AG09319 (cell line): Measurements from ENCODE around the gene PLBD2.

ENCODE experiments used
- DNase-seq: peaks from one replicate; pipeline ENCODE4 v3.0.0-alpha.2; 2010; ENCODE audit warnings: low read depth; ENCODE audit errors: extremely low read depth
- CTCF ChIP-seq: IDR thresholded peaks from 2 replicates; pipeline ENCODE4 v1.5.1; 2011; ENCODE audit warnings: low read depth, mild to moderate bottlenecking, inconsistent platforms, low read length, moderate library complexity

PLBD2 gene

GRCh38 chr12:113413488-113413939 is 55.1 kb downstream of the PLBD2 start:
- TF ChIP-seq CTCF: no peak
- no peak for DNase-seq

- no peak for TF ChIP-seq CTCF
- DNase-seq: no peak
Observed at GRCh38 chr12:113414519-113415038, 56.2 kb downstream of the PLBD2 start.

- TF ChIP-seq CTCF: no peak
- DNase-seq: no peak
Observed at GRCh38 chr12:113416091-113416754, 57.8 kb downstream of the PLBD2 start.

GRCh38 chr12:113418213-113418879 is 60.0 kb downstream of the PLBD2 start:
- no peak for DNase-seq
- TF ChIP-seq CTCF: no peak

- no peak for TF ChIP-seq CTCF
- DNase-seq: no peak
Observed at GRCh38 chr12:113420996-113421595, 62.7 kb downstream of the PLBD2 start.

GRCh38 chr12:113422030-113422885 is 63.9 kb downstream of the PLBD2 start, which contains the start of gene SDSL:
TSS of gene SDSL (plus strand) at chr12:113422380. CDS start at chr12:113427983, 5,603 bp downstream.
- no peak for TF ChIP-seq CTCF
- peak; percentile 38 for DNase-seq
